Hematopoietic multipotent progenitor cell treated with erythropoietin and hydrocortisone succinate and interleukin-3 and kit ligand, for 4 days (in vitro differentiated cells): ENCODE data around the gene ETV1.
A peak's percentile ranks its signal among the peaks of the same experiment; 100 is the strongest.

ENCODE experiments used
- DNase-seq: peaks from one replicate; pipeline ENCODE4 v3.0.0-alpha.2; 2015

ETV1 gene

GRCh38 chr7:13878154-13878553, 111.3 kb downstream of the ETV1 start:
- no peak for DNase-seq

- DNase-seq, result peak; percentile 54
Measured at GRCh38 chr7:13875496-13876074, 113.9 kb downstream of the ETV1 start.

- peak; percentile 61 for DNase-seq
Measured at GRCh38 chr7:13874783-13875182, 114.7 kb downstream of the ETV1 start.

GRCh38 chr7:13872709-13873108, 116.8 kb downstream of the ETV1 start:
- no peak for DNase-seq

- no peak for DNase-seq
Measured at GRCh38 chr7:13871008-13871407, 118.5 kb downstream of the ETV1 start.

GRCh38 chr7:13860734-13861133, 128.7 kb downstream of the ETV1 start:
- DNase-seq, result no peak

GRCh38 chr7:13856012-13856411, 133.5 kb downstream of the ETV1 start:
- DNase-seq, result no peak

- no peak for DNase-seq
Measured at GRCh38 chr7:13852281-13852968, 137.0 kb downstream of the ETV1 start.

GRCh38 chr7:13851736-13852135, 137.7 kb downstream of the ETV1 start:
- DNase-seq, result no peak

- peak; percentile 94 for DNase-seq
Measured at GRCh38 chr7:13850185-13850752, 139.2 kb downstream of the ETV1 start.

- DNase-seq, result peak; percentile 10
Measured at GRCh38 chr7:13849163-13849892, 140.1 kb downstream of the ETV1 start.

GRCh38 chr7:13848681-13849131, 140.8 kb downstream of the ETV1 start:
- no peak for DNase-seq

GRCh38 chr7:13846386-13846785, 143.1 kb downstream of the ETV1 start:
- no peak for DNase-seq

- no peak for DNase-seq
Measured at GRCh38 chr7:13845601-13846000, 143.9 kb downstream of the ETV1 start.

- DNase-seq, result no peak
Measured at GRCh38 chr7:13844954-13845353, 144.5 kb downstream of the ETV1 start.

GRCh38 chr7:13841284-13841683, 148.2 kb downstream of the ETV1 start:
- no peak for DNase-seq
